HG03039 (cell line): ENCODE results near the gene PDIA5.
"Not testable (repeated sequence)": the region's sequence is repeated elsewhere in the genome, so short reads cannot be mapped to it uniquely, and the experiment has no call there.

ENCODE experiments used
- ATAC-seq: cut with Tn5 transposase; IDR thresholded peaks from one replicate; pipeline ENCODE4 v1.9.1; 2021; ENCODE audit warnings: mild to moderate bottlenecking, moderate library complexity; ENCODE audit not compliant: unreplicated experiment

PDIA5 gene

GRCh38 chr3:123143669-123144411 is 77.0 kb downstream of the PDIA5 start:
- no peak for ATAC-seq

DNA sequence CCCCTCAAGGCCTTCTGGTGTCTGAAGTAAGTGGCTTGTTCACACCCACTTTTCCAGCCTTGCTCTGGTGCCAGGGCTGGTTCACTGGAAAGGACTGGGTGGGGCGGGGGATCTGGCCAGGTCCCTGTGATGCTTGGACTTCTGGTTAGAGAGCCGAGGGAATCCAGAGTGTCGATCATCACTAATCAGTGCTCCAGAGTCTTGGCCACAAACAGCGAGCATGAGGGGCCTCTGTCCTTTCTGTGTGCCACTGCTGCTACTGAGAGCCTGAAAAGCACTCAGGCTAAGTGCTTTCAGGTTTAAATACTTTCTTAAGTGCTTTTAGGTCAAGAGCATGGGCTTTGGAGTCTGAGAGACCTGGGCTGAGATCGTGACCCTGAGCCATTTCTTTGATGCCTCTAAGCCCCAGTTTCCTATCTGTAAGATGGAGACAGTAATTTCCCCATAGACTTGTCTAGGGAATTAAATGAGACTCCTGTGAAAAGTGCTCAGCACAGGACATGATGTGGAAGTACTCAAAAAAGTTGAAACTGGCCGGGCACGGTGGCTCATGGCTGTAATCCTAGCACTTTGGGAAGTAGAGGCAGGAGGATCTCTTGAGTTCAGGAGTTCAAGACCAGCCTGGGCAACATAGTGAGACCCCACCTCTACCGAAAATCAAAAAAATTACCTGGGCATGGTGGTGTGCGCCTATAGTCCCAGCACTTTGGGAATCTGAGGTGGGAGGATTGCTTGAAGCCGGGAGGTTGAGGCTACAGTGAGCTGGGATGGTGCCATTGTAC is 81.1 kb downstream of the PDIA5 start:
- ATAC-seq, result no peak

DNA sequence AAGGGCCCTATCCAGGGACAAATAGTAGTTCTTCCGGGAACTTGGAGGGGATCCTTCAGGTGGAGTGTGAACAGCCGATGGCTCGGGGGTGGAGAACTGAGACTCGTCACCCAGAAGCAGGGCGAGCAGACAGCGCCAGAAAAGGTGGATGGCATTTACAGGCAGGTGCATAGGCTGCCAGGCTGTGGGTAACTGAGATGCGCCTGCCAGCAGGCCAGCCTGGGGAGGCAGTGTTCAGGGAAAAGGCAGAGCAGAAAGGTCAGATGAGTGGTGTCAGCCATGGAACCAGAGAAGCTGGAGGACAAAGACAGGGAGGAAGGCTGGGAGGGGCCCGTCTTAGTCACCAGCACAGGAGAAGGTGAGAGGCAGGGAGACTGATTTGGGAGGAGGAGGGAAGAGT is 81.9 kb downstream of the PDIA5 start:
- ATAC-seq, result no peak

DNA sequence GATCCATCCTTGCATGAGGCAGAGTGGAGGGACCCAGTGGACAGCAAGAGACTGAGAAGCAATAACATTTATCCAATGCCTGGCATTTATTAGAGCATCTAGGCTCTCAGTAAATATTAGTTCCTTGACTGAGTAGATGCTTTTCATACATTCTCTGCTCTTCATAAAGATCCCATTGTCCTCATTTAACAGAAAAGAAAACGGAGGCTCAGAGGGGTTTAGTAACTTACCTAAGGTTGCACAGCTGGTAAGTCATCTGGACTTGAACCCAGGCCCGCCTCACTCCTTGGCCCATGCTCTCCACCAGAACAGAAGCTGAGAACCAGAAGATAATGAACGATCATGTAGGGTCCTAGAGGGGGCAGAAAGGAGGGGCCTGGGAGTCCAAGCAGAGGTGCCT is 82.7 kb downstream of the PDIA5 start:
- no peak for ATAC-seq

- ATAC-seq, result no peak
These were observed 83.8 kb downstream of the PDIA5 start for GRCh38 chr3:123150449-123151215.

DNA sequence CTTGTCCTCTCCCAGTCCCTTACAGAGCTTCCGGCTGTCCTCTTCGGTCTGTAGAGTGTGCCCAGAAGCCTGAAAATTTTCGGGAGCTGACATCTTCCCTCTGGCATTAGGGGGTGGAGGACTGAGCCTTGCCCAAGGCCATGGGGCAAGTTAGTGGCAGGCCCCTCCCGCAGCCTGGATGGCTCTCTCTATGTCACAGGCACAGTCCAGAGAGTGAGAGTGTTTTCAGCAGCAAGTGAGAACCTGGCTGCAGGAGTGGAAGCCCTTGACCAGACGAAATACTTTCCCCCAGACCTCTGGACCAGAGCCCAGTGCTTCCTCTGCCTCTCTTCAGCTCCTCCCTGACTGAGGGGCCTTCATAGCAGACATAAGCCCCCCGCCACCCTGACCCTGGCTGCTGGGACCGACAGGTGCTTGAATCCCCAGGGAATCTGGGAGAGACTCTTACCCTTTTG is 84.5 kb downstream of the PDIA5 start:
- no peak for ATAC-seq

DNA sequence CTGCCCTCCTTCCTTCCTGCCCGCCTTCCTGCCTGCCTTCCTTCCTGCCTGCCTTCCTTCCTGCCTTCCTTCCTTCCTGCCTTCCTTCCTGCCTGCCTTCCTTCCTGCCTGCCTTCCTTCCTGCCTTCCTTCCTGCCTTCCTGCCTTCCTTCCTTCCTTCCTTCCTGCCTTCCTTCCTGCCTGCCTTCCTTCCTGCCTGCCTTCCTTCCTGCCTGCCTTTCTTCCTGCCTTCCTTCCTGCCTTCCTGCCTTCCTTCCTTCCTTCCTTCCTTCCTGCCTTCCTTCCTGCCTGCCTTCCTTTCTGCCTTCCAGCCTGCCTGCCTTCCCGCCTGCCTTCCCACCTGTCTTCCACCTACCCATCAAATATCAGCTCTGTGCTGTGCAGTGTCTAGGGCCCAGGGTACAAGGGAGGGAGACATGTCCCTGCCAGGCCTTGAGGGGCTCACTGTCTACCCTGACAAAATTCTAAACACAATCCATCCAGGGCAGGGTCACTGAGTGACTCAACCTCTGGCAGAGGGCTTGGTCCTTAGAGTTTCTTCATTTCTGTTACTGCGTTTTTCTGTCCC is 85.1 kb downstream of the PDIA5 start:
- not testable (repeated sequence) for ATAC-seq

DNA sequence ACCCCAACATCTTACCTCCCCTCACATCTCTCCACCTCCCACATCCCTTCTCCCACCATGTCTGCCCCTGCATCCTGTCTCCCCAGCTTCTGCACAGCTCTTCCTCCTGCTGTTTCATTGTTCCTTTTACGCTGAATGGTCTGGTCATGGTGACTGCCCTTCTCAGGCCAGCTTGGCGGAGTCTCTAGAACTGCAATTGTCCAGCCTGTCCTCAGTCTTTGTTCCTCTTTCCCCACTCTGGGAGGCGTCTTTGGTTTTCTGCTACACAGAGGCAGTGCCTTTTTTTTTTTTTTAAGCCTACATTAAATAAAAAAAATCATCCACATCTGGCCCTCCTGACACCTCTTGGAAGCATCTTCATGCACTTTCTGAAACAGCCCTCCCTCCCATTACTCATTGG is 85.9 kb downstream of the PDIA5 start:
- ATAC-seq, result no peak

DNA sequence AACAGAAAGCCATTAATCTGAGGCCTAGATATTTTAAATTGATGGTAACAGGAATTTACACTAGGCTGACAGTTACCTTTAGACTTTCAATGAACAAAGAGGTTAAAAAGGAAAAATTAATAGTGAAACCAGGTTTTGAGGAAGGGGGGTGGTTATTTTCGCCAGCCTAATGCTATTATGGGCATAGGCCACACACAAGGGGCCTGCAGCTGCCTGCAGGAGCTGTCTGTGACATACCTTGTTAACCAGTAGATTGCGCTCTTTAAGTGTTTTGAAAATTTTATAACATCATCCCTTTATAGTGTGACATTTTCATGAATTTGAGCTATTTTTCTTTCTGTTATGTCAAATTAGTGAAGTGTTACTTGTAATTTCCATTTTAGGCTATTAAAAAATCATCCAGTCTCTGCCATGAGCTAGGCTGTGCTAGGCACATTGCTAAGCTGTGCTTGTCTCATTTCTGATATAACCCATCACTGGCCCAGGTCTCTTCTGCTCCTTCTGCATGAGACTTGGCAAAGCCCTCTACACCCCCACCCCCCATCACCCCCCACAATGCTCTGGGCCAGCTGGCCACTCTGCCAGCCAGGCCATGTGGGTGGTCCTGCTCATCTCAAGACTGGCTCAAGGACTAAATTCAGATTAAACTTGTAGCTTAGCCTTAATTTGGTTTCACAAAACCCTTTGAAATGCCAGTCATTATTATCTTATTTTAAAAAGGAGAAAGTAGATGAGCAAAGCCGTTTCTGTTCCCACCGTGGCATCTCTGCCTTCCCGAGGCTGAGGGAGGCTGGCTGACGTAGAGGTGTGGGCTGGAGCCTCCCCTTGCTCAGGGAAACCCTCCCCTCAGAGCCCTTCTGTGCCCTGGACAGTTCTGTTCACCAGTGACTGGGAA is 86.5 kb downstream of the PDIA5 start:
- no peak for ATAC-seq

GRCh38 chr3:123154020-123154985 is 87.5 kb downstream of the PDIA5 start:
- no peak for ATAC-seq

- no peak for ATAC-seq
These were observed 88.7 kb downstream of the PDIA5 start for GRCh38 chr3:123155471-123156011.

DNA sequence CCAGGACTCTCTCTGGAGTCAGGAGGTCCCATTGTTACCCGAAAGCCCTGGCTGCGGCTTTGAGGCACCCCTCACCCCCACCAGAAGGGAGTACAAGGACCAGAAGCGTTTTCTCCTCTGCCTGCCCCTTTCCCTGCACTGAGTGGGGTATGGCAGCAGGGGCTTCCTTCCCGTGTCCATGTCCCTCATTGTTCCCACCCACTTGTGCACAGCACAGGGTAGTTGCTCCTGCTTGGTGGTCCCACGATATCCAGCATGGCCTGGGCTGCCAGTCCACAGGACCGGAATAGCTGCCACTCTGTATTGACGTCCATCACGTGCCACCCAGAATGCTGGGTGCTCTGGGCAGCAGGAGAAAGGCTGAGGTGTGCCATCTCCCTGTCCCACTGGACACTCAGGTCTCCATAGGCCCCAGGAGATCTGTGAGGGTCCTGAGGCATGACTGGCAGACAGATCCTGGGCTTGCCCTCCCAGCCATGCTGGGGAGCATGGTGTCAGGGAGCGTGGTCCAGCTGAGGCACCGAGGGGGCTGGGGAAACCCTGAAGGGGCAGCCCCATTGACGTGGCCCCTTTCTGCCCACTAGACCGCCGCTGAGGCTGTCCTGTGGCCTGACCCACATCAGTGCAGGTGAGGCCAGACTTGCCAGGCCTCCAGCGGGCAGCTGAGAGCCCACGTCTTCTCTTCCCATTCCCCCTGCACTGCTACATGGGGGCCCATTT is 89.6 kb downstream of the PDIA5 start:
- no peak for ATAC-seq

DNA sequence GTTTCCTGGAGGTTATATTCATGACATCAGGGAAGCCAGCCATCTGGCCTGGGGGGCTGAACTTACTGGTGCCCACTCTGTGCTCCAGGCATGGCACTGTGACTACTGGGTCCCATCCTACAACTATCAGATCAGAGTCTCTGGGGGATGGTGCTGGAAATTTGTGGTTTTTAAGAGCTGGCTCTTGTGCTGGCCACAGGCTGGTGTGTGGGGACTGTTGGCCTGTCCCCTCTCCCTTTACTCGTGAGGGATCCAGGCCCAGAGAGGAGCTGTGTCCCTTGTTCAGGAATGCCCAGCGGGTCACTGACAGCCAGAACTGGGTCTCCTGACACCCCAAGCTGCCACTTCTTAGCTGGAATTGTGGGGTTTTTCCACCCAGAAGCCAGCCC is 90.4 kb downstream of the PDIA5 start:
- ATAC-seq, result no peak

DNA sequence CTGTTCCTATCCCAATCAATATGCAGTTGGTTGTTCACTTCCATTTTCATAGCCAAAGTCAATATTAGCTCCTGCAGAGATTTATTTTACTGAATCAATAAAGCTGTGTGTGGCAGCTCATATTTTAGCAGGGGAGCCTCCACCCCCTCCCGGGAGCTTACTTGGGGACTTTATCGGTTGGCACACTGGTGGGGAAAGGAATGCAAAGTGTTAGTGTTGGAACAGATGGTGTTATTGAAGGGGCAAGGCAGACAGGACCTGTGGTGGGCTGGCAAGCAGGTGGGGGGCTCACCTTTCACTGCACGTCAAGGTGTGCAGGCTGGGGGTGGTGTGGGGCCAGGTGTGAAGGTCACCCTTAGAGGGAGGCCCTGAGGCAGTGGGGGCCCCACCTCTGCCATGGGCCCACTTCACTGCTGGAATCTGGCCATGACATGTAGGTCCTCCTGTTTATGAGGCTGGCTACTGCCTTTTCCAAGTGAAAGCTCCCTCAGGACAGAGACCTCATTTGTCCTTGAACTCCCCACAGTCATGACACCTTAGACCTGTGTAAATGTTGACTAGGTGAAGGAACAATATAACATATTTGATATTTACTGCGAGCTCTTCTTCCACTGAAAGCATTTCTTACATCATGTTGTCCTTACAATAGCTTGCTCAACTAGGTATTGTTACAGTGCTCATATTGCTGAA is 90.9 kb downstream of the PDIA5 start:
- ATAC-seq, result no peak

DNA sequence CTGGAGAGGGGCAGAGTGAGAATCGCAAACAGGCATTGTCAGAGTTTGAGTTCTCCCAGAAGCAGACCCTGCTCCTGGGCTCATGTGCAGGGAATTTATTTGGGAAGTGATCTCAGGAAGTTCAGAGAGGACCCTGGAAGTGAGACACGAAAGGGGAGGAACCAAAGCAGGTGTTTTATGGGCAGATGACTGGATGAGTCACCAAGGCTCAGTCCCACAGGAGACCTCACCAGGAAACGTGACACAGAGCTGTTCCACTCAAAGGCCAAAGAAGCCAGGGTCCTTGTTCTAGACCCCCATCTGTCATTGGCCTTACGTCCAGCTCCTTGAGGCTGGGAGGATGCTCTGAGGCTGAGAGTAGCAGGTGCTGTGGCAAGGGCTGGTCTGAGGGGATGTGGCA is 91.5 kb downstream of the PDIA5 start:
- ATAC-seq, result no peak

- ATAC-seq, result no peak
These were observed 92.1 kb downstream of the PDIA5 start for GRCh38 chr3:123158899-123159390.

- ATAC-seq, result no peak
These were observed 93.3 kb downstream of the PDIA5 start for GRCh38 chr3:123159926-123160635.
